Cardiac muscle cell (in vitro differentiated cells and primary cell): Measurements from ENCODE around the gene SV2B. TPM values are rescaled to one million over a fixed set of nuclear protein-coding genes. Genes with fewer than 3 reads are reported as not detected.

Experiments
- DNase-seq, 2 donors: peaks; one replicate each; pipeline versions ENCODE4 v3.0.0 to v3.0.0-alpha.2; 2010 to 2017; ENCODE audit warnings: low read depth in 1 of 2, low spot score in 1 of 2
- H3K27ac ChIP-seq: fragments of 200-600 bp; sonication (generic); 2 replicates; pipeline ENCODE4 v1.5.1; 2016
- H3K27me3 ChIP-seq: fragments of 200-600 bp; sonication (generic); 2 replicates; pipeline ENCODE4 v1.6.0; 2016; ENCODE audit warnings: control low read depth
- H3K36me3 ChIP-seq: fragments of 200-600 bp; sonication (generic); 2 replicates; pipeline ENCODE4 v1.5.1; 2016; ENCODE audit warnings: control low read depth
- H3K4me1 ChIP-seq: fragments of 200-600 bp; sonication (generic); 2 replicates; pipeline ENCODE4 v1.8.1; 2017; ENCODE audit warnings: low read depth, mild to moderate bottlenecking, mixed run types
- H3K4me3 ChIP-seq: fragments of 200-600 bp; sonication (generic); 2 replicates; pipeline ENCODE4 v1.5.1; 2016; ENCODE audit warnings: mild to moderate bottlenecking
- H3K9me3 ChIP-seq: fragments of 200-600 bp; sonication (generic); 2 replicates; pipeline ENCODE4 v1.5.1; 2017; ENCODE audit warnings: low read depth, mild to moderate bottlenecking, control low read depth
- polyA plus RNA-seq: library from polyadenylated mRNA; unstranded; fragments of >200 nt; fragmentation: Nextera tagmentation; extraction: Ambion mirVana; gene quantifications from 2 replicates; pipeline ENCODE4 v1.2.1, GENCODE V29; 2016
- total RNA-seq: library from RNA; depleted of rRNA; stranded (reverse); fragments of >200 nt; gene quantifications from 2 replicates; pipeline ENCODE4 v1.2.3, GENCODE V29; 2016
- TF ChIP-seq, protein P1 (sequence below): IDR thresholded peaks from 2 replicates; pipeline ENCODE4 v1.5.1; 2012; ENCODE audit warnings: low read depth, mild to moderate bottlenecking, low read length

Gene SV2B
- total and polyA plus RNA-seq, 2 experiments from 2014 or later: 0.03 to 0.32 TPM

DNA sequence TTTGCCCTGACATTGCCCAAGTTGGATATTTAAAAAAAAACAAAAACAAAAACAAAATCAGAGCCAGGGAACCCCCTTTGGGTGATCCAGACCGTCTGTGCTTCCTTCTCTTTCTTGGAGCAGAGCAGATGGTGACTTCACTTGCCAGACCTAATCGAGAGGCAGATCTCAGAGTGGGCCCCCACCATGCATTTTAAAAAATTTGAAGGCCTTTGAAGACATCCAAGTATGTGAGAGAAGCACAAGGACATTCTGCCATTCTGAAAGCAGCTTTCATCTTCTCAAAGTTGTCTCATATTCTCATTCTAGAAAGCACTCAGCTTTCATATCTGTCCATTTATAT, 93.3 kb downstream of the SV2B start:
- TF ChIP-seq, protein P1, sequence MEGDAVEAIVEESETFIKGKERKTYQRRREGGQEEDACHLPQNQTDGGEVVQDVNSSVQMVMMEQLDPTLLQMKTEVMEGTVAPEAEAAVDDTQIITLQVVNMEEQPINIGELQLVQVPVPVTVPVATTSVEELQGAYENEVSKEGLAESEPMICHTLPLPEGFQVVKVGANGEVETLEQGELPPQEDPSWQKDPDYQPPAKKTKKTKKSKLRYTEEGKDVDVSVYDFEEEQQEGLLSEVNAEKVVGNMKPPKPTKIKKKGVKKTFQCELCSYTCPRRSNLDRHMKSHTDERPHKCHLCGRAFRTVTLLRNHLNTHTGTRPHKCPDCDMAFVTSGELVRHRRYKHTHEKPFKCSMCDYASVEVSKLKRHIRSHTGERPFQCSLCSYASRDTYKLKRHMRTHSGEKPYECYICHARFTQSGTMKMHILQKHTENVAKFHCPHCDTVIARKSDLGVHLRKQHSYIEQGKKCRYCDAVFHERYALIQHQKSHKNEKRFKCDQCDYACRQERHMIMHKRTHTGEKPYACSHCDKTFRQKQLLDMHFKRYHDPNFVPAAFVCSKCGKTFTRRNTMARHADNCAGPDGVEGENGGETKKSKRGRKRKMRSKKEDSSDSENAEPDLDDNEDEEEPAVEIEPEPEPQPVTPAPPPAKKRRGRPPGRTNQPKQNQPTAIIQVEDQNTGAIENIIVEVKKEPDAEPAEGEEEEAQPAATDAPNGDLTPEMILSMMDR: no peak
- Histone ChIP-seq H3K27me3 (no peaks in the 10 kb centered on the region), H3K27ac (no peak overlapping the region), H3K4me1 (peaks cover 8% of the 10 kb centered on the region), H3K4me3 (no peak overlapping the region), H3K9me3 (no peaks in the 10 kb centered on the region), H3K36me3 (no peaks in the 10 kb centered on the region)
- no peak for DNase-seq

DNA sequence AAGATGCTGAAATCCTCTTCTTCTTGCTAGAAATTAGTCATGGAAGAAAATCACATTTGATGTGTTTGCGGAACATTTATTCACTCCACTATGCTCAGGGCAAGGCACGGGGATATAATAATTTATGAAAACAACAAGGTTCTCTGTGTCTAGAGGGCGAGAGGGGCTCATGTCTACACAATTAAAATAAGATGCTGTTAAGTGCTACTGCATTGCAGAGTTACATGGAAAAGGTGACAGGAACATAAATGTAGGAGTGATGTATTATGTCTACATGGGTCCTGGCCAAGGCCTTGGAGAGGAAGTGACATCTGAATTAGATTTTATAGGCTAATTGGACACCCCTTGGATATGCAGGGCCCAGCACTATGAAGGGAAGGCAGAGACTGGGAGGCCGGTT, 96.1 kb downstream of the SV2B start:
- TF ChIP-seq, protein P1: no peak
- no peak for DNase-seq
- Histone ChIP-seq H3K4me1 (peaks cover 11% of the 10 kb centered on the region), H3K36me3 (no peaks in the 10 kb centered on the region), H3K4me3 (no peak overlapping the region), H3K27me3 (no peaks in the 10 kb centered on the region), H3K27ac (no peak overlapping the region), H3K9me3 (no peaks in the 10 kb centered on the region)

DNA sequence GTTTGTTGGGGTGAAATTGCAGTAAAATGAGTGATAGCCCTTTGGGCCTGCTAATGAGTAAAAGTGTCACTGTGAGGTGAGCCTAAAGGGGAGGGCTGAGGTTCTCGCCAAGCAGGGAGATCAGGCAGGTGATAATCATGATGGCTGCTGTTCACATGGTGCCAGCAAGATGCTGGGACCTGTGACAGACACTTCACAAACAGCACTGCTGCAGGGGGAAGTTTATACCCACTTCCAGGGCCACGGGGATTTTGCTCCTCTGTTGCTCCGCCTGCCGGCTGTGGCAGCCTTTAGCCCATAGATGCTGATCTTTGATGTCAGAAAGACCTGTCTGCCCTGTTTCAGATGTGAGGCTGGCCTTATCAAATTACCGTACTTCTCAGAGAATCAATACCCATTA, 96.7 kb downstream of the SV2B start:
- H3K27ac ChIP-seq: no peak overlapping the region
- H3K9me3 ChIP-seq: no peaks in the 10 kb centered on the region
- no peaks in the 10 kb centered on the region for H3K36me3 ChIP-seq
- H3K27me3 ChIP-seq: no peaks in the 10 kb centered on the region
- peaks cover 11% of the 10 kb centered on the region for H3K4me1 ChIP-seq
- H3K4me3 ChIP-seq: no peak overlapping the region
- DNase-seq: no peak
- TF ChIP-seq, protein P1: no peak

DNA sequence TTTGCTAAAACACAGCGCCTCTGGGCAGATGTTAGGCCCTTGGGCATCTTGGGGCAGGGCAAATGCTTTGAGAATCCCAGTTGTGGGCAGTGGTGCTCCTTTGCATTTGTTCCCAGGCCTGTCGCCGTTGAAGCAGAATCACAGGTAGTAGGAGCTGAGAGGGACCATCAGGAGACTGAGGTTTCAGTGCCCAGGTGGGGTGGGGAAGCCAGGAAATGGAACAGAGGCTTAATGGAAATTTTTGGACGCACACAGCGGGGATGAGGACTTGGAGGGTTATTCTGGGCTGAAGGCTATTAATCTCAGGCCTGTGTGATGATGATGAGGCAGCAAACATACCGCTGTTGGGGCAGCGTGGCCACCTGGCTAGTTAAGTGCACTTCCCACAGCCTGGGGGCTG, 99.5 kb downstream of the SV2B start:
- TF ChIP-seq, protein P1: no peak

DNA sequence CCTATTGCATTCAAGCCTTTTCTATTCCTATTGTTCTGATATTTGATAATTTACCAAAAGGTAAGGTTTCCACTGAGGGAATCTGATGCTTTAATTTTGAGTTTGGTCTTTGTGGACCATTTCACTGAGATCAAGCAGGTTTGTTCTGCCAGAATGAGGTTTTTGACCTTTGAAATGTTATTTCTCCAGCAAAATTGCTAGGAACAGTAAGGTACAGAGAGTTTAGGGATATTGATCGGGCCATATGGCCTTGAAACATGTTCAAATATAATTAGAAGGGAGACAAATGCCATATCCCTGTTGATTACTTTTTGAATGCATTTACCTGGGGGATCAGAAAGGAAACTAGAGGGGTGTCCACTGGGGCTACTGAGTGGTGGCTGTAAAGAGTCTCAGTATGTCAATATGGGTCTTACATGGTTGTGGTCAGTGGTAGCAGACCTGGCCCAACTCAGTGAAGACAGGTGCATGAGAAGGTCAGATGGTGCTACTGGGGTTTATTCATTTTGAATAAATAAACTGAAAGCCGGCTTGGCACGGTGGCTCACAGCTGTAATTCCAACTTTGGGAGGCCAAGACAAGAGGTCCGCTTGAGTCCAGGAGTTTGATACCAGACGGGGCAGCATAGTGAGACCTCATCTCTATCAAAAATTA, 100.2 kb downstream of the SV2B start:
- Histone ChIP-seq H3K4me1 (peaks cover 11% of the 10 kb centered on the region), H3K9me3 (no peaks in the 10 kb centered on the region), H3K4me3 (no peak overlapping the region), H3K36me3 (no peaks in the 10 kb centered on the region), H3K27ac (no peak overlapping the region), H3K27me3 (no peaks in the 10 kb centered on the region)
- TF ChIP-seq, protein P1: no peak
- DNase-seq: no peak

More for the DNA sequence above, 99.5 kb downstream of the SV2B start:
- Histone ChIP-seq H3K9me3 (no peaks in the 10 kb centered on the region), H3K36me3 (no peaks in the 10 kb centered on the region), H3K27ac (no peak overlapping the region), H3K4me1 (peaks cover 11% of the 10 kb centered on the region), H3K4me3 (no peak overlapping the region), H3K27me3 (no peaks in the 10 kb centered on the region)
- DNase-seq: no peak
